Measurements from ENCODE around the gene ACP7. TPM values are rescaled to one million over a fixed set of nuclear protein-coding genes. Genes with fewer than 3 reads are reported as not detected.
"Not testable (repeated sequence)": the region's sequence is repeated elsewhere in the genome, so short reads cannot be mapped to it uniquely, and the experiment has no call there.

The ACP7 gene
- total and polyA plus RNA-seq, 2 donors (not counting 1 experiment from before 2014, with no cell fraction given) = not detected

DNA sequence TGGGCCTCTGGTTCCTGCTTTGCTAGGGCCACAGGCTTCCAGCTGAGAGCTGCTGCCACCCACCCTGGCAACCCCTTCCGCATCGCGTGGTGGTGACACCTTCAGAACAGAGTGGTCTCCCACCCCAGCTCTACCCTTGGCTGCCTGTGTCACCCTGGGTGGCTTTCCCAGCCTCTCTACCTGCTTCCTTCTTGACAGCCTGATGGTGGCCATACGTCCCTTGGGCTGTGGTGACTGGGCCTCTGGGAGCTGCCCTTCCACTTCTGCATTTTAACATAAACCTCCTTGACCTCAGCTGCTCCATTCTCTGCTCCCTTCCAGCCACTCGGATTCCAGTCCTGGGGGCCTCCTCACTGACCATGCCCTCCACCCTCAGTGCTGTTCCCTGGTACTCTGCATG lies 58.5 kb downstream of the ACP7 start:
- TF ChIP-seq EZH2 (IDR thresholded peaks at IDR 0.05; ENCODE audit: low read length, missing control alignments) (no peak), CTCF (conservative IDR thresholded peaks at IDR 0.05 in 1 of 2, IDR thresholded peaks at IDR 0.05 in 1 of 2; ENCODE audit: low read depth in 1 of 2, low read length in 2 of 2) (no peak)
- Histone ChIP-seq H3K36me3 (ENCODE audit: control insufficient read depth, insufficient read depth, low read length) (no peaks in the 10 kb centered on the region), H4K20me1 (ENCODE audit: control insufficient read depth, extremely low read depth, insufficient read depth, low read length) (no peaks in the 10 kb centered on the region)

GRCh38 chr19:39143757-39144289 lies 59.7 kb downstream of the ACP7 start:
- H4K20me1 ChIP-seq (ENCODE audit: control insufficient read depth, extremely low read depth, insufficient read depth, low read length); H3K4me1 ChIP-seq (ENCODE audit: control insufficient read depth, extremely low read depth, insufficient read depth, low read length); H3K4me2 ChIP-seq (ENCODE audit: extremely low read depth, insufficient read depth, low read length); DNase-seq (ENCODE audit: low read depth in 2 of 2); H3K4me3 ChIP-seq (replicated peaks in 1 of 4; ENCODE audit: control extremely low read depth in 1 of 4, insufficient read depth in 1 of 4, low read depth in 3 of 4, low read length in 4 of 4); H3K27ac ChIP-seq (ENCODE audit: insufficient read depth, low read length); H2AFZ ChIP-seq (ENCODE audit: low read length); H3K9me3 ChIP-seq (ENCODE audit: control insufficient read depth, insufficient read depth, low read depth, low read length); H3K9ac ChIP-seq (ENCODE audit: insufficient read depth, low read length); H3K27me3 ChIP-seq (ENCODE audit: control insufficient read depth, insufficient read depth, low read length); H3K36me3 ChIP-seq (ENCODE audit: control insufficient read depth, insufficient read depth, low read length): not testable (repeated sequence)
- H3K79me2 ChIP-seq (ENCODE audit: control insufficient read depth, insufficient read depth, low read length) = peaks cover 46% of the 10 kb centered on the region

More for the DNA sequence above, 58.5 kb downstream of the ACP7 start:
- no peak for DNase-seq (ENCODE audit: low read depth in 2 of 2)
- no peak overlapping the region for H3K9ac ChIP-seq (ENCODE audit: insufficient read depth, low read length)
- no peaks in the 10 kb centered on the region for H3K4me1 ChIP-seq (ENCODE audit: control insufficient read depth, extremely low read depth, insufficient read depth, low read length)
- no peak overlapping the region for H2AFZ ChIP-seq (ENCODE audit: low read length)
- no peaks in the 10 kb centered on the region for H3K9me3 ChIP-seq (ENCODE audit: control insufficient read depth, insufficient read depth, low read depth, low read length)
- H3K79me2 ChIP-seq (ENCODE audit: control insufficient read depth, insufficient read depth, low read length) = peaks cover 54% of the 10 kb centered on the region
- H3K27me3 ChIP-seq (ENCODE audit: control insufficient read depth, insufficient read depth, low read length) = no peaks in the 10 kb centered on the region
- no peak overlapping the region for H3K27ac ChIP-seq (ENCODE audit: insufficient read depth, low read length)
- H3K4me2 ChIP-seq (ENCODE audit: extremely low read depth, insufficient read depth, low read length) = no peak overlapping the region
- no peak overlapping the region for H3K4me3 ChIP-seq (replicated peaks in 1 of 4; ENCODE audit: control extremely low read depth in 1 of 4, insufficient read depth in 1 of 4, low read depth in 3 of 4, low read length in 4 of 4)

DNA sequence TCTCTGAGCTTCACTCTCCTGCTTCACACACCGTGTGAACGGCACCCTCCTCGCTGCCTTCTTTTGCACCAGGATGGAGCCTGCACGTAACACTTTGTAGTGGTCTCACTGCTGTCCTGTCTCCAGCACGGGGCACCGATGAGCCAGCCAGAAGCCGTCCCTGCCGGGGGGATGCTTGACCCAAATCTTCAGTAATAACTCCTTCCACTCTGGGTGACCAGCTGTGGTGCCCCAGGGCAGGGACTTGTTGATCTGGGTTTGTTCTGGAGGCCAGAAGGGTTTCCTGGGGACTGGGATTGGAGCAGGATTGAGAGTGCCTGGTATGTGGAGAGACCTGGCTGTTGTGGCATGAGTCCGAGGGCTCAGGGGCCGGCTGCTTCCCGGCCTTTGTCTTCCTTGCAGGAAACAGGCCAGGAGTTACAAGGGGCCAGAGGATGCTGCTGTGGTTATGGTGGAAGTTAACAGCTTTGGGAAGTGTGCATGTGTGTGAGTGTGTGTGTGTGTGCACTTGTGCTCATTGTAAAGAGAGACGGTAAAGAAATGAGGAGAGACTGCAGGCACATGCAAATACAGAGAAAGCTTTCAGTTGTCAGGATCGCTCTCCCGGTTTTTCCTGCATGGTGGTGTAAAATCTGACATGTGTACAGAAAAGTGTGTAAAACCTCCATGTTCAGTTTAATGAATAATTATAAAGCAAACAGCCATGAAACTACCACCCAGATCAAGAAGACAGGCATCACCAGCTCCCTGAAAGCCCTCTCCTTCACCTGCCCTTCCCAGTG lies 60.3 kb downstream of the ACP7 start:
- no peak overlapping the region for H2AFZ ChIP-seq (ENCODE audit: low read length)
- no peaks in the 10 kb centered on the region for H3K9me3 ChIP-seq (ENCODE audit: control insufficient read depth, insufficient read depth, low read depth, low read length)
- H3K4me2 ChIP-seq (ENCODE audit: extremely low read depth, insufficient read depth, low read length) = no peak overlapping the region
- TF ChIP-seq EZH2 (IDR thresholded peaks at IDR 0.05; ENCODE audit: low read length, missing control alignments) = no peak
- no peak for TF ChIP-seq CTCF (conservative IDR thresholded peaks at IDR 0.05 in 1 of 2, IDR thresholded peaks at IDR 0.05 in 1 of 2; ENCODE audit: low read depth in 1 of 2, low read length in 2 of 2)
- no peak overlapping the region for H3K9ac ChIP-seq (ENCODE audit: insufficient read depth, low read length)
- H3K4me3 ChIP-seq (replicated peaks in 1 of 4; ENCODE audit: control extremely low read depth in 1 of 4, insufficient read depth in 1 of 4, low read depth in 3 of 4, low read length in 4 of 4) = no peak overlapping the region
- H3K36me3 ChIP-seq (ENCODE audit: control insufficient read depth, insufficient read depth, low read length) = no peaks in the 10 kb centered on the region
- peaks cover 46% of the 10 kb centered on the region for H3K79me2 ChIP-seq (ENCODE audit: control insufficient read depth, insufficient read depth, low read length)
- no peaks in the 10 kb centered on the region for H3K4me1 ChIP-seq (ENCODE audit: control insufficient read depth, extremely low read depth, insufficient read depth, low read length)
- peak; percentile 41 to 42 for DNase-seq (ENCODE audit: low read depth in 2 of 2)
- H3K27me3 ChIP-seq (ENCODE audit: control insufficient read depth, insufficient read depth, low read length) = no peaks in the 10 kb centered on the region
- H3K27ac ChIP-seq (ENCODE audit: insufficient read depth, low read length) = no peak overlapping the region
- no peaks in the 10 kb centered on the region for H4K20me1 ChIP-seq (ENCODE audit: control insufficient read depth, extremely low read depth, insufficient read depth, low read length)

Measured in fibroblast of lung (primary cell).